DND-41 (cell line): ENCODE results near the gene DOCK9.

Experiments used
- ATAC-seq: fragments of 200-7000 bp; cut with Tn5 transposase; 3 replicates; pipeline ENCODE4 v1.9.1; 2021; ENCODE audit warnings: low read depth; ENCODE audit not compliant: insufficient read depth
- DNase-seq: peaks from one replicate; pipeline ENCODE4 v3.0.0-alpha.2; 2020
- H2AFZ ChIP-seq: 2 replicates; pipeline ENCODE4 v1.6.0; 2012; ENCODE audit warnings: low read depth, low read length
- H3K27ac ChIP-seq: 2 replicates; pipeline ENCODE4 v1.5.1; 2012; ENCODE audit warnings: low read length, inconsistent platforms
- H3K27me3 ChIP-seq: fragments of 200-600 bp; sonication (generic); 2 replicates; pipeline ENCODE4 v1.6.0; 2012; ENCODE audit warnings: low read length, mild to moderate bottlenecking, inconsistent platforms; ENCODE audit not compliant: insufficient read depth, poor library complexity
- H3K36me3 ChIP-seq: 2 replicates; pipeline ENCODE4 v1.5.1; 2012; ENCODE audit warnings: low read length, inconsistent platforms; ENCODE audit not compliant: insufficient read depth
- H3K4me1 ChIP-seq: 2 replicates; pipeline ENCODE4 v1.5.1; 2012; ENCODE audit warnings: mild to moderate bottlenecking, low read length; ENCODE audit not compliant: insufficient read depth
- H3K4me2 ChIP-seq: 2 replicates; pipeline ENCODE4 v1.6.0; 2012; ENCODE audit warnings: mild to moderate bottlenecking, moderate library complexity, low read length, inconsistent platforms; ENCODE audit not compliant: insufficient read depth
- H3K4me3 ChIP-seq, 2 experiments: fragments of 200-600 bp in 1 of 2; shearing (Covaris generic) in 1 of 2; 2 replicates each; pipeline ENCODE4 v1.5.1; 2012 to 2016; ENCODE audit warnings: inconsistent platforms in 2 of 2, low read length in 2 of 2, mild to moderate bottlenecking in 2 of 2, low read depth in 1 of 2, moderate library complexity in 1 of 2
- H3K79me2 ChIP-seq: 2 replicates; pipeline ENCODE4 v1.6.0; 2012; ENCODE audit warnings: low read length, inconsistent platforms; ENCODE audit not compliant: insufficient read depth
- H3K9ac ChIP-seq: 2 replicates; pipeline ENCODE4 v1.6.0; 2012; ENCODE audit warnings: low read depth, mild to moderate bottlenecking, inconsistent platforms, low read length, moderate library complexity
- H3K9me3 ChIP-seq: 2 replicates; pipeline ENCODE4 v1.5.1; 2012; ENCODE audit warnings: low read length, moderate library complexity, mild to moderate bottlenecking, inconsistent platforms; ENCODE audit not compliant: insufficient read depth, severe bottlenecking
- H4K20me1 ChIP-seq: 2 replicates; pipeline ENCODE4 v1.6.0; 2012; ENCODE audit warnings: low read length; ENCODE audit not compliant: insufficient read depth
- EZH2 ChIP-seq: IDR thresholded peaks from 3 replicates; pipeline ENCODE4 v1.6.1; 2012; ENCODE audit warnings: borderline replicate concordance, low read depth, mild to moderate bottlenecking, moderate library complexity, low read length, inconsistent platforms; ENCODE audit not compliant: severe bottlenecking
- TF ChIP-seq, protein P1 (sequence below): IDR thresholded peaks from 2 replicates; pipeline ENCODE4 v1.5.1; 2012; ENCODE audit warnings: borderline replicate concordance, low read length, moderate library complexity, mild to moderate bottlenecking; ENCODE audit not compliant: poor library complexity, severe bottlenecking; ENCODE audit errors: extremely low read depth

The DOCK9 gene

DNA sequence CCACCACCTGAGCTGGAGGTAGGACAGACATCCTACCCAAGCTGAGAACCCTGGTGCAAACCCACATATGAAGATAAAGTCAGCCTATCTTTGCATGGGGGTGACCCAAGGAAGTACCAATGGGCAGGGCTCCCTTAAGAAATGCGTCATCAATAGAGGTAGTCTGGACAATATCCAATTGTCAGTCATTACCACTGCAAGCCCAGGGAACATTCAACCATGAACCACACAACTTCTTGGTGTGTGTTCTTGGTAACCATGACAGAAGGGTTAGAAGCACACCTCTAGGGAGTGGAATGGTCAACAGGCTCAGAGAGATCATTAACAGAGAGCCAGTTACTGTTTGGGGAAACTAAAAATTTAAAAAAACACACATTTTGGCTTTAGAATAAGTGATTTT lies 34.7 kb upstream of the DOCK9 start:
- no peak for TF ChIP-seq EZH2
- TF ChIP-seq, protein P1, sequence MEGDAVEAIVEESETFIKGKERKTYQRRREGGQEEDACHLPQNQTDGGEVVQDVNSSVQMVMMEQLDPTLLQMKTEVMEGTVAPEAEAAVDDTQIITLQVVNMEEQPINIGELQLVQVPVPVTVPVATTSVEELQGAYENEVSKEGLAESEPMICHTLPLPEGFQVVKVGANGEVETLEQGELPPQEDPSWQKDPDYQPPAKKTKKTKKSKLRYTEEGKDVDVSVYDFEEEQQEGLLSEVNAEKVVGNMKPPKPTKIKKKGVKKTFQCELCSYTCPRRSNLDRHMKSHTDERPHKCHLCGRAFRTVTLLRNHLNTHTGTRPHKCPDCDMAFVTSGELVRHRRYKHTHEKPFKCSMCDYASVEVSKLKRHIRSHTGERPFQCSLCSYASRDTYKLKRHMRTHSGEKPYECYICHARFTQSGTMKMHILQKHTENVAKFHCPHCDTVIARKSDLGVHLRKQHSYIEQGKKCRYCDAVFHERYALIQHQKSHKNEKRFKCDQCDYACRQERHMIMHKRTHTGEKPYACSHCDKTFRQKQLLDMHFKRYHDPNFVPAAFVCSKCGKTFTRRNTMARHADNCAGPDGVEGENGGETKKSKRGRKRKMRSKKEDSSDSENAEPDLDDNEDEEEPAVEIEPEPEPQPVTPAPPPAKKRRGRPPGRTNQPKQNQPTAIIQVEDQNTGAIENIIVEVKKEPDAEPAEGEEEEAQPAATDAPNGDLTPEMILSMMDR: no peak
- Histone ChIP-seq H3K36me3 (no peaks in the 10 kb centered on the region), H3K4me1 (peaks cover 24% of the 10 kb centered on the region), H3K4me3 (no peak overlapping the region), H3K9me3 (no peaks in the 10 kb centered on the region), H3K79me2 (no peaks in the 10 kb centered on the region), H3K4me2 (no peak overlapping the region), H3K27me3 (no peaks in the 10 kb centered on the region), H3K27ac (no peak overlapping the region), H4K20me1 (no peaks in the 10 kb centered on the region), H2AFZ (no peak overlapping the region), H3K9ac (no peak overlapping the region)
- no peak for ATAC-seq
- no peak for DNase-seq

DNA sequence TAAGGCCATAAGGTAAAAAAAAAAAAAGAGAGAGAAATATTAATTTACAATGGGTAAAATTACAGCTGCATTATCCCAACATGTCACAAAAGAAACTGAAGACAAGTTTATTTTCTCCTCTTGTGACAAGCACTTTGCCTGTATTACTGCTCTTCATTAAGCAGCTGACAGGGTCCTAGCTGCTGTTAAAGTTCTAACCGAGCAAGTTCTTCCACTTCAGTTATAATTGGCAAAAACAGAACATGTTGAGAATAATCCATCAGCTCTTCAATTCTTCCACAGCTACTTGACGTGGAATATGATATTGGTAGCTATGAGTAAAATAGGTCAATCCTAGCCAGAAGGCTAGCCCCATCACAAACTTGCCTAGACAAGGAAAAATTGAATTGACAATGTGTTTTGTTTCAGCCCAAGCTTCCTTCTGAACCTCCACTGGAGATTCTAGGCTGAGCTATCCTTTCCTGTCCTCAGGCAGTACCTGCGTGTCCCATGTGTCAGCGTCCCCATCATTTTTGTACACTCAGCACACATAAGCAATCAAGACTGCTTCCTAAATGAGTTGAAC lies 32.2 kb upstream of the DOCK9 start:
- no peak overlapping the region for H3K4me3 ChIP-seq
- H3K79me2 ChIP-seq: no peaks in the 10 kb centered on the region
- H3K27me3 ChIP-seq: no peaks in the 10 kb centered on the region
- ATAC-seq: no peak
- no peaks in the 10 kb centered on the region for H3K36me3 ChIP-seq
- no peak overlapping the region for H3K9ac ChIP-seq
- no peak overlapping the region for H3K4me2 ChIP-seq
- H2AFZ ChIP-seq: no peak overlapping the region
- no peaks in the 10 kb centered on the region for H3K9me3 ChIP-seq
- TF ChIP-seq, protein P1: no peak
- TF ChIP-seq EZH2: no peak
- H3K27ac ChIP-seq: no peak overlapping the region
- peaks cover 19% of the 10 kb centered on the region for H3K4me1 ChIP-seq
- no peaks in the 10 kb centered on the region for H4K20me1 ChIP-seq
- no peak for DNase-seq

DNA sequence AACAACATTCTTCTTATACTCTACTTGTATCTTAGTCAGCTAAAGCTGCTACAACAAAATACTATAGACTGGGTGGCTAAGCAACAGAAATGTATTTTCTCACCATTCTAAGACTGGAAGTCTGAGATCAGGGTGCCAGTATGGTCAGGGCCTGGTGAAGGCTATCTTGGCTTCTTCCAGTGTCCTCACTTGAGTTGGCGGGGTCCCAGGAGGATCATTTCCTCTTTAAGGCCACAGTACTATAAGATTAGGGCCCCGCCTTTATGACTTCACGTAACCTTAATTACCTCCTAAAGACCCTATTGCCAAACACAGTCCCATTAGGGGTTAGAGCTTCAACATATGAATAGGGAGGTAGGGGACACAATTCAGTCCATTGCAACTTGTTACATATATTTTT lies 30.7 kb upstream of the DOCK9 start:
- DNase-seq: no peak
- H3K9me3 ChIP-seq: no peaks in the 10 kb centered on the region

GRCh38 chr13:99007414-99007986 lies 29.6 kb upstream of the DOCK9 start:
- no peaks in the 10 kb centered on the region for H3K27me3 ChIP-seq
- H3K4me3 ChIP-seq: no peak overlapping the region
- no peaks in the 10 kb centered on the region for H3K9me3 ChIP-seq
- peaks cover 33% of the 10 kb centered on the region for H3K4me1 ChIP-seq
- H3K4me2 ChIP-seq: no peak overlapping the region
- DNase-seq (no peak), ATAC-seq (no peak)
- H3K9ac ChIP-seq: no peak overlapping the region
- H3K27ac ChIP-seq: no peak overlapping the region
- H4K20me1 ChIP-seq: no peaks in the 10 kb centered on the region
- no peaks in the 10 kb centered on the region for H3K36me3 ChIP-seq
- no peak overlapping the region for H2AFZ ChIP-seq
- TF ChIP-seq EZH2: no peak
- TF ChIP-seq, protein P1: no peak
- H3K79me2 ChIP-seq: no peaks in the 10 kb centered on the region

More for the DNA sequence above, 30.7 kb upstream of the DOCK9 start:
- Histone ChIP-seq H3K36me3 (no peaks in the 10 kb centered on the region), H4K20me1 (no peaks in the 10 kb centered on the region), H3K27ac (no peak overlapping the region), H3K79me2 (no peaks in the 10 kb centered on the region), H2AFZ (no peak overlapping the region), H3K4me3 (no peak overlapping the region), H3K27me3 (no peaks in the 10 kb centered on the region), H3K9ac (no peak overlapping the region), H3K4me1 (peaks cover 33% of the 10 kb centered on the region), H3K4me2 (no peak overlapping the region)
- ATAC-seq: no peak
- no peak for TF ChIP-seq EZH2
